Stimulated activated CD4-positive, alpha-beta T cell treated with anti-CD3 and anti-CD28 coated beads, TNF-alpha, amount 100 ng/mL, for 24 hours (primary cell): ENCODE data around the gene ATG4A.

Source experiments
- DNase-seq, 3 experiments: peaks; one replicate each; pipeline ENCODE4 v3.0.0-alpha.2; 2020; ENCODE audit warnings: low read depth in 3 of 3

Gene ATG4A

DNA sequence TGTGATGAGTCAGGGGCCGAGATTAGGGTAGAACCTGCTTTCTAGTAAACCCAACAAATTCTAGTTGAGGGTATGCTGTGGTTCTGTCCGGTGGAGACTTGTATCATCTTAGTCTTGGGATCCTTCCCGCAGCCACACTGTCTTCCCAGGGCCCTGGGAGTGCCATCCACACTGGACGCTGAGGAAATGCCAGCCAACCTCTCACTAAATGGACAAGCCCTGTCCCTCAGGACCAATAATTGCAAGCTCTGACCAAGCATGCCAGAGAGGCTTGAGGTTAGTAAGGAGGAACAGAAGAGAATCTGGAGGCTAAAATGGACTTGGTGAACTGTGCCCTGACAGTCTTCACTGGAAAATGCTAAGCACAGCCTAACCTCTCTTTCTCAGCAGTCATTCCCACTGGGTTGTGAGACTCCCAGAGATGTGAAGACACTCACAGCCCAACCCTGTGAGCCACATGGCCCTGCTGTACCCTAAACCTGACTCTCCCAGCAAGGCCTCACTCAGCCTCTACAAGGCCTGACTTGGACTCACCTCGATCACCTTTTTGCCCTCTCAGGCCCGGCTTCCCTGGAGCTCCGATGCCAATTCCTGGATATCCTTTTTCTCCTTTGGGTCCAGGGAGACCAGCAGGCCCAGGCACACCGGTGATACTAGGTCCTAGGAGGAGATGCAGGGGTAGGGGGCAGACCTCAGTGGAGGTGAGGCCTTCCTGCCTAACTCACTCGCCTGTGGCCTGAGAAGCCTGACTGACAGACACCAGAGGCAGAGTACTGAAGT lies 77.6 kb downstream of the ATG4A start:
- no peak for DNase-seq

DNA sequence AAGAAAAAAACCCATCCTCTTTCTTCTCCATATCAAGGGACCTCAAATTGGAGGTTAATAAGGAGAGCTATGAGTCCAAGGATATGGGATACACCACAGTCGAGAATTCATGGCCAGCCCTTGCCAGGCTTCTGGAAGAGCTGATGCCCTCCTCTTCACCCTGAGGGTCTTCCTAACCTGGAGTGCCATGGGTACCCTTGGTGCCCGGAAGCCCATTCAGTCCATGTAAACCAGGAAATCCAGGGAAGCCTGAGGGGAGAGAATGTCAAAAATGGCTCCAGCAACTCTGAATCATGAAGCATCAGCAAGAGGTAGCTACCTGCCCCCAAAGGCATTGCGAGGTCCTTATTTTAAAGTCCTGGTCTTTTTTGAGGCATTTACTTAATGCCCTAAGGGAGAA lies 78.2 kb downstream of the ATG4A start:
- no peak for DNase-seq

DNA sequence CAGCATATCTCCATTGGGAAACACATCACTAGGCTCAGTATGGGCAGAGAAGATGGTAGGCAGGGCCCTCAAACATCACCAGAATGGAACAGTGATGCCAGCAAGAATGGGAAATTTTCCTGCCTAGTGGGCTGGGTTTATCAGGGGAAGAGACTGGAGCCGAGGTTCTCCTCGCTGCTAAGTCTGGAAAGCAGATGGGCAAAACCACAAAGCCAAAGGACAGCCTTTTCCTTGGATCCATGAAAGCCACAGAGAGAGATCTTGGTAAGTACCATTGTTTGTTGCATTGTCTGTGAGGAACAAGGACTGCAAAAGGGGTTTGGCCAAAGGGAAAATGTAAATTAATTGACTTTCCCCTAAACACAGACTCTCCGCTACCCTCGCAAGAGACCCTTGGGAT lies 80.1 kb downstream of the ATG4A start:
- DNase-seq = no peak

DNA sequence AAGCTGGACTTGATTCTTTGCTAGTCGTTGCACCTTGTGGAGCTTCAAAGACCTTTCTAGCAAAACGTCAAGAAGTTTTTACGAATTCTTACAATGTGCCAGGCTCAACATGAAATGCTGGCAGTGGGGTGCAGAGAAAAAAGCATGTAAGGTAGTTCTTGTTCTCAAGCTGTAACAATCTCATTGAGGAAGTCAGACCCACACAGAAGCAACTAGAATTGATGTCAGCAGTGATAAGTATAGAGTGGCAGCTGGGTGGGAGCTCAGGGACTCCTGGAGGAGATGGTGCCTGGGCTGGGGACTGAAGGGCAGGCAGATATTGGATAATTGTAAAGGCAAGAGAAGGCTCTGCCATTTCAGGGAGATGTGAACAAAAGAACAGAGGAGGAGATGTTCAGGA lies 82.3 kb downstream of the ATG4A start:
- DNase-seq = no peak

DNA sequence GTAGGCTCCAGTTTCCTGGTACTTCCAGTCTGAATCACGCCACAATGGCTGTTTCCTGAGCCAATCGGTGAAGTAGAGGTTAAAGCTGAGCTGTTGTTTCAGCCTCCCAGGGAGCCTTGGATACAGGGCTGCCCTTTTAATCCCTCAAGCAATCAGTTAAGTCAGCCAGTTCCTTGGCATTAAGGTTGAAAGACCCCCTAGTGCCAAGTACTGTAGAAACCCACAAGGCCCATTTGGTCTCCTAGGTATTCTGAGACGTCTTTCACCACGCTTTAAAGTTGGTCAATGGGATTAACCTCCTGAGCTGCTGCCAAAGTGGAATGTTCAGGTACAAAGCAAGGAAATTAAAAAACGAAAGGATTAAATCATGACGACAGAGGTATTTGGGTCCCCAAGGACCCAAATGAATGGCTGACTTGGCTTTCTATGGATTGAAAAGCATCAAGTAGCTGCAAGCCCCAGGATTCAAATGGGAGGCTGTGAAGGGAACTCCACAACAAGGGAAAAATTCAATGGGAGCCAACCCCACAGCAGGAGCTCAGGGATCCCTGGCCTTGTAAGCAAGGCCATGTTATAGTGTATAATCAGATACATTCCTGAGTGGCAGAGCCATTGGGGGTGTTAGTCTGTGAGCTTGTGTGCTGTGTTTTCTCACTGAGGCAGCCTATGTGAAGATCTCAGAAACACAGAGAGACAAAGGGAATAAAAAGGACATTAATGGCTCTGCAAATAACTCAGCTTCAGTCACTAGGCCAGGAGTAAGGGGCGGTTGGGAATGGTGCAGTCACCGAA lies 86.0 kb downstream of the ATG4A start:
- DNase-seq = no peak

- DNase-seq = no peak
These were observed 86.5 kb downstream of the ATG4A start for GRCh38 chrX:108178143-108178498.

DNA sequence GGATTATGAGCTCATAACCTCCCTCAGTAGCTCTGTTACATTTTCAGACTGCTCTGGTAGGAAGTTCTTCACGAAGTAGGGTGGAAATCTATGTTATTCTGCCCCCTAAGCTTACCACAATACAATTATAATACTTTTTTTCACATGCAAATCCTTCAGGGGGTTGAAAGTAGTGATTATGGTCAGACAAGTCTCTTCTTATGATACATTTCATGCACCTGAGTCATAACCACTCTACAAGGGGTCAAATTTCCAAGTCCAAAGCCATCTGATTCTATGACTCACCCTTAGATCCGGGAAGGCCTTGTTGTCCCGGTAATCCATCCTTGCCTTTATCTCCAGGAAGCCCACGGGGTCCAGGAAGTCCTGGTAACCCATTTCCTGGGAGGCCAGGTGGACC lies 95.2 kb downstream of the ATG4A start:
- no peak for DNase-seq

DNA sequence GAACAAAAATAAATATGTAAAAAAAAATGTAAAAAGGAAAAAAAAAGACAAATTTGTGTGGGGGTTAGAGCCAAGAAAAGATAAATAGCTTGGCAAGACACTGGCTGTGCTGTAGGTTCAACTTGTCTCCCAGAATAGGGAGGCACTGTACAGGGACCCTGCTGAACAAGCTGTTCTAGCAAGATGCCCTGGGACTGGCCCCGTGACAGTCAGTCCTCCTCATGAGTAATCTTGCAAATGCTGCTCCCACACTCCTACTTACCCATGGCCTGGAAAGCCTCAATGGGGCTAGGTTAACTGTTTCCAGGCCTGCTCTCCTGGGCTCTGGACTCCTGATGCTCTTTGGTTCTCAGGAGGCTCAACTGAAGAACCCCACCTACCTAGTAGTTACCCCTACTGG lies 106.8 kb downstream of the ATG4A start:
- no peak for DNase-seq

GRCh38 chrX:108199041-108199440 lies 107.5 kb downstream of the ATG4A start:
- DNase-seq = no peak

DNA sequence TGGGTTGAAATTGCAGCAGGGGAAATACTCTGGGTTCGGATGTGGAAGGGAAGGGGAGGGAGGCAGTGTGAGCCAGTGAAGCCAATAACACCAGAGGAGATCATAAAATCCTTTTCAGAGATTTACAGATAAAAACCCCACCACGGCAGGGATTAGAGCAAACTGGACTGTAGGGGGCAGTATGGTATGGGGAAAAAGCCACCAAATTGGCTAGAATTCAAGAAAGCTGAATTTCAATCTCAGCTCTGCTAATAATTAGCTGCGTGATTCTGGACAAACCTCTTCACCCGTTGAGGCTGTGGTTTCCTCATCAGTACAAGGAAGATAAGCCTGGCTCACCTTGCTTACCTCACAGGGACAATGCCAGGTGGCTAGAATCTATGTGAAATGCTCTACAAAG lies 108.1 kb downstream of the ATG4A start:
- no peak for DNase-seq

DNA sequence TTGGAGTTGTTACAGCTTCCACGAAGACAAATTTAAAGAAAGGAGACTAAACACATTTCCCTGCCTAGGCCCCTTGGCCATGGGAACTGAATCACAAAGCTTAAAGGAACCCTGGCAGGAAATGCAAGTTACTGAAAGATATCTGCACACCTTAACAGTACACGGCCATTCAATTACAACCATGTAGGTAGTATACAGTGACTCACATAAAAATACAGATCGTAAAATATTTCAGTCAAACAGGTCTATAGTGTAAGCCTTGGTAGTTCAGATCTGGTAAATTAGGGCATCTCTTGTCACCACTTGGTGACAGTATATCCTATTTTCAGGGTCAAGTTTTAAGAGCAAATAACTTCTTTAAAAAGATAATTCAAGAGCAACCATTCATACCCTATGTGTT lies 112.0 kb downstream of the ATG4A start:
- no peak for DNase-seq
